Neural cell (in vitro differentiated cells): ENCODE results near the gene OST4. TPM values are rescaled to one million over a fixed set of nuclear protein-coding genes. Genes with fewer than 3 reads are reported as not detected.

ENCODE experiments used
- H2AFZ ChIP-seq: fragments of 200-600, 300-800 bp; sonication (generic), shearing (Covaris generic); 2 replicates; pipeline ENCODE4 v1.6.0; 2014; ENCODE audit warnings: low read depth, mild to moderate bottlenecking, antibody characterized with exemption, low read length, moderate library complexity
- H3F3A ChIP-seq: fragments of 200-600 bp; shearing (Covaris generic); 2 replicates; pipeline ENCODE4 v1.6.1; 2016; ENCODE audit warnings: mild to moderate bottlenecking, moderate library complexity, mixed read lengths, antibody characterized with exemption, low read length; ENCODE audit not compliant: insufficient read depth, poor library complexity, severe bottlenecking
- H3K27ac ChIP-seq: fragments of 200-600, 300-800 bp; sonication (generic), shearing (Covaris generic); 2 replicates; pipeline ENCODE4 v1.5.1; 2014; ENCODE audit warnings: mild to moderate bottlenecking, low read length, moderate library complexity
- H3K27me3 ChIP-seq: fragments of 300-800, 200-600 bp; sonication (generic), shearing (Covaris generic); 2 replicates; pipeline ENCODE4 v1.6.0; 2014; ENCODE audit warnings: mild to moderate bottlenecking, low read depth, low read length, moderate library complexity; ENCODE audit not compliant: insufficient read depth
- H3K36me3 ChIP-seq: fragments of 300-800, 200-600 bp; sonication (generic), shearing (Covaris generic); 2 replicates; pipeline ENCODE4 v1.5.1; 2014; ENCODE audit warnings: mild to moderate bottlenecking, antibody characterized with exemption, low read length, moderate library complexity; ENCODE audit not compliant: insufficient read depth
- H3K4me2 ChIP-seq: fragments of 300-800, 200-600 bp; sonication (generic), shearing (Covaris generic); 2 replicates; pipeline ENCODE4 v1.6.0; 2014; ENCODE audit warnings: mild to moderate bottlenecking, low read length
- H3K4me3 ChIP-seq: fragments of 300-800, 200-600 bp; sonication (generic), shearing (Covaris generic); 2 replicates; pipeline ENCODE4 v1.5.1; 2014; ENCODE audit warnings: mild to moderate bottlenecking, low read length, moderate library complexity
- H3K79me2 ChIP-seq: fragments of 200-600 bp; shearing (Covaris generic); replicated peaks from 2 replicates; pipeline ENCODE4 v1.6.0; 2014; ENCODE audit warnings: mild to moderate bottlenecking, low read length, moderate library complexity; ENCODE audit not compliant: insufficient read depth
- H3K9ac ChIP-seq: fragments of 300-800, 200-600 bp; sonication (generic), shearing (Covaris generic); 2 replicates; pipeline ENCODE4 v1.6.1; 2016; ENCODE audit warnings: mild to moderate bottlenecking, low read length, mixed read lengths
- H3K9me2 ChIP-seq: fragments of 200-600 bp; shearing (Covaris generic); 2 replicates; pipeline ENCODE4 v1.6.1; 2016; ENCODE audit warnings: mild to moderate bottlenecking, low read length, mixed read lengths; ENCODE audit not compliant: insufficient read depth
- H3K9me3 ChIP-seq: fragments of 200-600, 300-800 bp; sonication (generic), shearing (Covaris generic); 2 replicates; pipeline ENCODE4 v1.6.1; 2016; ENCODE audit warnings: mild to moderate bottlenecking, mixed run types, low read length, moderate library complexity, mixed read lengths
- H4K20me1 ChIP-seq: fragments of 200-600 bp; shearing (Covaris generic); 2 replicates; pipeline ENCODE4 v1.6.1; 2016; ENCODE audit warnings: mild to moderate bottlenecking, mixed run types; ENCODE audit not compliant: insufficient read depth
- CTCF ChIP-seq: fragments of 450-650 bp; IDR thresholded peaks from 2 replicates; pipeline ENCODE4 v1.5.1; 2014; ENCODE audit warnings: antibody characterized with exemption, mild to moderate bottlenecking, moderate library complexity; ENCODE audit not compliant: poor library complexity, severe bottlenecking
- EP300 ChIP-seq: fragments of 450-650 bp; conservative IDR thresholded peaks from 2 replicates; pipeline ENCODE4 v1.6.1; 2014; ENCODE audit warnings: antibody characterized with exemption, mild to moderate bottlenecking, moderate library complexity; ENCODE audit not compliant: poor library complexity, severe bottlenecking
- EZH2 ChIP-seq: fragments of 200-600, 300-800 bp; shearing (Covaris generic), sonication (generic); IDR thresholded peaks from 2 replicates; pipeline ENCODE4 v1.6.1; 2014; ENCODE audit warnings: antibody characterized with exemption, low read length, borderline replicate concordance, mild to moderate bottlenecking; ENCODE audit not compliant: insufficient read depth, poor library complexity, severe bottlenecking
- MXI1 ChIP-seq: fragments of 450-650 bp; conservative IDR thresholded peaks from 2 replicates; pipeline ENCODE4 v1.6.1; 2014; ENCODE audit warnings: antibody characterized with exemption, mild to moderate bottlenecking; ENCODE audit not compliant: poor library complexity, severe bottlenecking
- POLR2AphosphoS5 ChIP-seq: IDR thresholded peaks from 2 replicates; pipeline ENCODE4 v1.6.1; 2012
- RAD21 ChIP-seq: fragments of 450-650 bp; conservative IDR thresholded peaks from 2 replicates; pipeline ENCODE4 v1.6.1; 2014; ENCODE audit warnings: antibody characterized with exemption, mild to moderate bottlenecking, moderate library complexity
- REST ChIP-seq: IDR thresholded peaks from 2 replicates; pipeline ENCODE4 v1.6.1; 2012; ENCODE audit warnings: borderline replicate concordance
- SMC3 ChIP-seq: fragments of 450-650 bp; conservative IDR thresholded peaks from 2 replicates; pipeline ENCODE4 v1.6.1; 2014; ENCODE audit warnings: antibody characterized with exemption, mild to moderate bottlenecking, moderate library complexity; ENCODE audit not compliant: poor library complexity
- TAF1 ChIP-seq: IDR thresholded peaks from 2 replicates; pipeline ENCODE4 v1.6.1; 2012; ENCODE audit warnings: low read depth
- polyA plus RNA-seq: library from polyadenylated mRNA; depleted of rRNA; stranded (reverse); fragments of >200 nt; gene quantifications from 2 replicates; pipeline ENCODE4 v1.2.3, GENCODE V29; 2014

OST4 gene
- polyA plus RNA-seq, 1 donor from 2014 or later = 263 TPM

GRCh38 chr2:27079233-27080139, 8.0 kb upstream of the OST4 start:
- Histone ChIP-seq H4K20me1 (no peaks in the 10 kb centered on the region), H3K27me3 (no peaks in the 10 kb centered on the region), H3K4me3 (no peak overlapping the region), H3K36me3 (no peaks in the 10 kb centered on the region), H3K79me2 (no peaks in the 10 kb centered on the region), H3K9me3 (no peaks in the 10 kb centered on the region), H2AFZ (no peak overlapping the region), H3K27ac (no peak overlapping the region), H3K4me2 (no peak overlapping the region), H3K9ac (no peak overlapping the region), H3K9me2 (no peaks in the 10 kb centered on the region), H3F3A (no peaks in the 10 kb centered on the region)
- TF ChIP-seq SMC3 = no peak
- no peak for TF ChIP-seq MXI1
- no peak for TF ChIP-seq RAD21
- TF ChIP-seq POLR2AphosphoS5 = no peak
- no peak for TF ChIP-seq REST

- Histone ChIP-seq H4K20me1 (no peaks in the 10 kb centered on the region), H3K27me3 (no peaks in the 10 kb centered on the region), H3F3A (no peaks in the 10 kb centered on the region), H2AFZ (no peak within 1 kb of the TSS), H3K79me2 (no peaks in the 10 kb centered on the region), H3K9ac (no peak within 1 kb of the TSS), H3K9me2 (no peaks in the 10 kb centered on the region), H3K9me3 (no peaks in the 10 kb centered on the region), H3K4me2 (no peak within 1 kb of the TSS), H3K36me3 (no peaks in the 10 kb centered on the region), H3K27ac (no peak within 1 kb of the TSS), H3K4me3 (no peak within 1 kb of the TSS)
- TF ChIP-seq EZH2 (no peak), MXI1 (no peak), TAF1 (no peak), EP300 (no peak), CTCF (no peak), REST (no peak), POLR2AphosphoS5 (no peak), RAD21 (no peak), SMC3 (no peak)
These were observed 7.1 kb upstream of the OST4 start, which contains the start of gene EMILIN1 for GRCh38 chr2:27078267-27079194. TSS of gene EMILIN1 (plus strand) at chr2:27078615. CDS start at chr2:27079066, 451 bp downstream.
